ENCODE data around the gene TRAK2. TPM values are rescaled to one million over a fixed set of nuclear protein-coding genes. Genes with fewer than 3 reads are reported as not detected.

Gene TRAK2
- total and polyA plus RNA-seq, 2 experiments from 2014 or later = 9.6 to 10.2 TPM

- Histone ChIP-seq H3K4me1 (ENCODE audit: low read depth) (peaks cover 32% of the 10 kb centered on the region), H3K4me3 (no peak overlapping the region), H3K27ac (peak overlapping the region; percentile 82), H3K27me3 (no peaks in the 10 kb centered on the region), H3K36me3 (no peaks in the 10 kb centered on the region), H3K9me3 (ENCODE audit: low read depth) (no peaks in the 10 kb centered on the region)
- peak in 1 of 2 donors; percentile 73 for DNase-seq (ENCODE audit: low read depth in 1 of 2, low spot score in 1 of 2)
- TF ChIP-seq, protein P1, sequence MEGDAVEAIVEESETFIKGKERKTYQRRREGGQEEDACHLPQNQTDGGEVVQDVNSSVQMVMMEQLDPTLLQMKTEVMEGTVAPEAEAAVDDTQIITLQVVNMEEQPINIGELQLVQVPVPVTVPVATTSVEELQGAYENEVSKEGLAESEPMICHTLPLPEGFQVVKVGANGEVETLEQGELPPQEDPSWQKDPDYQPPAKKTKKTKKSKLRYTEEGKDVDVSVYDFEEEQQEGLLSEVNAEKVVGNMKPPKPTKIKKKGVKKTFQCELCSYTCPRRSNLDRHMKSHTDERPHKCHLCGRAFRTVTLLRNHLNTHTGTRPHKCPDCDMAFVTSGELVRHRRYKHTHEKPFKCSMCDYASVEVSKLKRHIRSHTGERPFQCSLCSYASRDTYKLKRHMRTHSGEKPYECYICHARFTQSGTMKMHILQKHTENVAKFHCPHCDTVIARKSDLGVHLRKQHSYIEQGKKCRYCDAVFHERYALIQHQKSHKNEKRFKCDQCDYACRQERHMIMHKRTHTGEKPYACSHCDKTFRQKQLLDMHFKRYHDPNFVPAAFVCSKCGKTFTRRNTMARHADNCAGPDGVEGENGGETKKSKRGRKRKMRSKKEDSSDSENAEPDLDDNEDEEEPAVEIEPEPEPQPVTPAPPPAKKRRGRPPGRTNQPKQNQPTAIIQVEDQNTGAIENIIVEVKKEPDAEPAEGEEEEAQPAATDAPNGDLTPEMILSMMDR (IDR thresholded peaks at IDR 0.05; ENCODE audit: low read depth, low read length) = no peak
Measured at GRCh38 chr2:201414099-201415023, 36.9 kb downstream of the TRAK2 start.

DNA sequence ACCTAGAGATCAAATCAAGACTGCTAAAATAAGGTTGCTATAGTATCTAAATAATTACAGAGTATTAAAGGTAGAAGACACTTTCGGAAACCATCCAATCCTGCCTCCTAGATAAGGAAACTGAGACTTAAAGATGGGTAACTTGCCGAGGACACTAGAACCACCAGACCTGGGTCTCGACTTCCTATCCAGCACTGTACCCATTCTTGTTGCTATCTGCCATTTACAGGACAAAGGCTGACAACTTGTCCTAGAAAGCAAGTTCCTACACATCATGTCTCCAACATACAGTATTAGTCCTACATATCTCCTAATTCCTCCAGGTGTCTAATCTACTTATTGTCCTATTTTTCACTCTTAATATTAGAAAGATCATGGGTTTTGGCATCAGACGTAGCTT, 37.7 kb downstream of the TRAK2 start:
- Histone ChIP-seq H3K9me3 (ENCODE audit: low read depth) (no peaks in the 10 kb centered on the region), H3K27me3 (no peaks in the 10 kb centered on the region), H3K27ac (peak overlapping the region; percentile 82), H3K4me3 (no peak overlapping the region), H3K36me3 (no peaks in the 10 kb centered on the region), H3K4me1 (ENCODE audit: low read depth) (peaks cover 32% of the 10 kb centered on the region)
- DNase-seq (ENCODE audit: low read depth in 1 of 2, low spot score in 1 of 2) = no peak
- TF ChIP-seq, protein P1 (IDR thresholded peaks at IDR 0.05; ENCODE audit: low read depth, low read length) = no peak

DNA sequence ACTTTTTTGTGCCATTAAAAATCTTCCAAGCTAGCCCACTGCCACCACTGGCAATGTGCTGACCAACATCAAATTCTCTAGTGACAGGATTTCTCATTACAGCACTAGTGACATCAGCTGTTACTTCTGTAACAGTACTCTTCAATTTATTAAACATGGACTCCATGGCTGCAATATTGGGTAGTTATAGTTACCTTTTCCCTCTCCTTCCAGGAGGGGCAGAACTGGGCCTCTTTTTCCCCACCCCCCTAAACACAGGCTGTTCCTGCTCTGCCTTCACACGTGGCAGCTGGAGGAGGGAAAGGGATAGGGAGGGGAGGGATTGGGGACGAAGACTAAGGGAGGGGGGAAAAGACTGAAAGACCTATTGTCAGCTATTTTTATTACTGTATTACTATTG, 38.1 kb downstream of the TRAK2 start:
- Histone ChIP-seq H3K27ac (peak overlapping the region; percentile 82), H3K4me3 (no peak overlapping the region), H3K36me3 (no peaks in the 10 kb centered on the region), H3K27me3 (no peaks in the 10 kb centered on the region), H3K4me1 (ENCODE audit: low read depth) (peaks cover 32% of the 10 kb centered on the region), H3K9me3 (ENCODE audit: low read depth) (no peaks in the 10 kb centered on the region)
- DNase-seq (ENCODE audit: low read depth in 1 of 2, low spot score in 1 of 2) = no peak
- TF ChIP-seq, protein P1 (IDR thresholded peaks at IDR 0.05; ENCODE audit: low read depth, low read length) = no peak

DNA sequence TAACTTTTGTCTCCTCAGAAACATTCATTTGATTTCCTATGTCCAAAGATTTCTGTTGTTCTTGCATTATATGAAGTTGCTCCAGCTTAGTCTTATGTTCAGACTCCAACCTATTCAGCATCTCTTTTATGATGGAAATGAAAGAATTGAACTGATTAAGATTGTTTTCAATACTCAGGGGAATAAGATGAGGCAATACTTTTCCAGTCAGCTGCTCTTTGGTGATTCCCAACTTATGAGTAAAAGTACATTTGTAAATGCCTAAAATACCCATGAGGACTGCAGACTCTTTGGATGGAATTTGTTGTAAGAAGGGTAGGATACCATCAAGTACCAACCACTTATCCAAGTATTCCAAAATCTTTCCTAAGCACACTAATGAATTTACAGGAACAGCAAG, 39.8 kb downstream of the TRAK2 start:
- no peak overlapping the region for H3K27ac ChIP-seq
- peaks cover 35% of the 10 kb centered on the region for H3K4me1 ChIP-seq (ENCODE audit: low read depth)
- TF ChIP-seq, protein P1 (IDR thresholded peaks at IDR 0.05; ENCODE audit: low read depth, low read length) = no peak
- H3K4me3 ChIP-seq = no peak overlapping the region
- no peaks in the 10 kb centered on the region for H3K9me3 ChIP-seq (ENCODE audit: low read depth)
- peak in 1 of 2 donors; percentile 53 for DNase-seq (ENCODE audit: low read depth in 1 of 2, low spot score in 1 of 2)
- H3K27me3 ChIP-seq = no peaks in the 10 kb centered on the region
- H3K36me3 ChIP-seq = no peaks in the 10 kb centered on the region

- H3K36me3 ChIP-seq = no peaks in the 10 kb centered on the region
- no peaks in the 10 kb centered on the region for H3K27me3 ChIP-seq
- DNase-seq (ENCODE audit: low read depth in 1 of 2, low spot score in 1 of 2) = no peak
- peaks cover 28% of the 10 kb centered on the region for H3K4me1 ChIP-seq (ENCODE audit: low read depth)
- no peaks in the 10 kb centered on the region for H3K9me3 ChIP-seq (ENCODE audit: low read depth)
- H3K4me3 ChIP-seq = no peak overlapping the region
- no peak overlapping the region for H3K27ac ChIP-seq
- TF ChIP-seq, protein P1 (IDR thresholded peaks at IDR 0.05; ENCODE audit: low read depth, low read length) = no peak
Measured at GRCh38 chr2:201408931-201409330, 42.3 kb downstream of the TRAK2 start.

Measured in cardiac muscle cell (in vitro differentiated cells and primary cell).